Frontal cortex (tissue), 4 donors: ENCODE data around the gene LRP1. TPM values are rescaled to one million over a fixed set of nuclear protein-coding genes. Genes with fewer than 3 reads are reported as not detected.

Source experiments
- DNase-seq, 2 donors: peaks; one replicate each; pipeline ENCODE4 v3.0.0; 2012; ENCODE audit warnings: low spot score in 2 of 2
- FAIRE-seq: peaks from 2 replicates; lab custom pipeline; 2012; peaks lifted over from hg19 to GRCh38; lab: Jason Lieb, UNC
- total RNA-seq: library from RNA; depleted of rRNA; stranded (reverse); fragments of >200 nt; gene quantifications from one replicate; pipeline ENCODE4 v1.2.3, GENCODE V29; 2014
- donor health status: control.
- donor health status: control.
- donor health status: control.

The LRP1 gene
- total RNA-seq, 1 donor from 2014 or later: 63.2 TPM

- DNase-seq (no peak), FAIRE-seq (no peak)
These were observed 1.6 kb downstream of the LRP1 start for GRCh38 chr12:57129889-57130288.

DNA sequence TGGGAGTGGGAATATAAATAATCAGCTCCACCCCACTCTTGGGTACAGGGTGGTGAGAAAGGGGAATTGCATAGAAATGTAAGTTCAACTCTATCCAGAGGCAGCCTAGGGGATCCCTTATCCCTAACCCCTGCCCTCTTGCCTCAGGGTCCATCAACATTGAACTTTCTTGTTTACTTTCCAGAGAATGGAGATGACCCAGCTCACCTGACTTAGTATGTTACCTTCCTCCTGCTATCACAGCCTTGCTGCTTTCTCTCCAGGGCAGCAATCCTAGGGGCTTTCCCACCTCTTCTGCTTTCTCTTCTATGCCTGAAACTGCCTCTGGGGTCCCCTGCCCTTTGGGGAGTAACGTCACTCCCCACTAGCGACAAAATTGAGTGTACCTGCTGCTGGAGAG is 2.7 kb downstream of the LRP1 start:
- peak in 1 of 2 donors; percentile 4 for DNase-seq
- FAIRE-seq: no peak

DNA sequence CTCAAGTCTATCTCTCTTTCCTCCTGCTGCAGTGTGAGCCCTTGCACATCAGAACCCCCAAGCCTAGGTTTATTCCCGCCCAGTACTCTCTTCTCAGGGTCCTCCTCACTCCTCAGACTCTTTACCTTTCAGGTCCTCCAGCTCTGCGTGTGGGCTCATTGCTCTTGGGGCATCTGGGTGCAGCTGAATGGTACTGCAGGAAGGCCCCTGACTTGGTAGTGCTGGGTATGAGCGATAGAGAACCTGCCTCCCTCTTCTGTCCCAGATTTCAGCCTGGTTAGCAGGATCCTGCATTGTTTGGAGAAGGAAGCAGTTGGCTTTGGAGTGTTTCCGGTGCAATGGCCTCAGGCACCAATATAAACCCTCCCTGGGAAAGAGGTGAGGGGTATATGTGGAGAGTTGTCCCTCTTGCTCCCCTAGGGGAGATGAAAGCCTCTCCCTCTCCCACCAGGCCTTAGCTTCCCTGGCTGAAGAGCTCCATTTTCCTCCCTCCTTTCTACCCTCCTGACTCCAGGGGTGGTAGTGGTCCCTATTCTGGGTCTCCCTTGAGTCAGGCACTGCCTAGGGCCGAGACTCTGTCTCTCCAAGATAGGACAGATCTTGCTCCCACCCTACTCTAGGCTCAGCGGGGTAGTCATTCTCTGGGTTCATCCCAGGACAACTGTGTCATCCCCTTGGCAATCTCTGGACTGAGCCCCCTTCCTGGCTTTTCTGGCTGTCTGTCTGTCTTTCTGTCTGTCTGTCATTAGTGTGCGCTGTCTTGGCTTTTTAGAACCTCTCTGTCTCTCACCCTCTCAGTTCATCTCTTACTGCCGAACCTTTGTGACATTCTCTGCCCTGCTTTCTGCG is 3.8 kb downstream of the LRP1 start:
- peak in 1 of 2 donors; percentile 31 for DNase-seq
- FAIRE-seq: no peak

- peak in 1 of 2 donors; percentile 8 for DNase-seq
- no peak for FAIRE-seq
These were observed 4.8 kb downstream of the LRP1 start for GRCh38 chr12:57133013-57133569.

- peak in 1 of 2 donors; percentile 41 for DNase-seq
- no peak for FAIRE-seq
These were observed 5.6 kb downstream of the LRP1 start for GRCh38 chr12:57133916-57134315.

DNA sequence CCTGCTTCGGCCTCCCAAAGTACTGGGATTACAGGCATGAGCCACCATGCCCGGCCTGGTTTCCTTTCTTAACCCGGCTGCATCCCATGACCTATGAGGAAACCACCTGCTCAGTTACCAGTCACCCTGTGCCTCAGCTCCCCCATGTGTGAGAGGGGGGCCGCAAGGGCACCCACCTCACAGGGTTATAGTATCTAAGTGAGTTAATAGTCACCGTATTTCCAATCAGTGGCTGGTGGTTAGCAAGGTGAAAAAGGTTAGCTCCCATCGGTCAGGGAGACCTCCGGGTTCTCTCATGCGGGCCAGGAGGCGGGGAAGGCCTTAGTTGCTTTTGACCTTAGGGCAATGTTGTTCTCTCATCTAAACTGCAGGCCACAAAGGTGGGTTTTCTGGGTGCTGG is 6.7 kb downstream of the LRP1 start:
- no peak for FAIRE-seq
- DNase-seq: peak in 1 of 2 donors; percentile 7

DNA sequence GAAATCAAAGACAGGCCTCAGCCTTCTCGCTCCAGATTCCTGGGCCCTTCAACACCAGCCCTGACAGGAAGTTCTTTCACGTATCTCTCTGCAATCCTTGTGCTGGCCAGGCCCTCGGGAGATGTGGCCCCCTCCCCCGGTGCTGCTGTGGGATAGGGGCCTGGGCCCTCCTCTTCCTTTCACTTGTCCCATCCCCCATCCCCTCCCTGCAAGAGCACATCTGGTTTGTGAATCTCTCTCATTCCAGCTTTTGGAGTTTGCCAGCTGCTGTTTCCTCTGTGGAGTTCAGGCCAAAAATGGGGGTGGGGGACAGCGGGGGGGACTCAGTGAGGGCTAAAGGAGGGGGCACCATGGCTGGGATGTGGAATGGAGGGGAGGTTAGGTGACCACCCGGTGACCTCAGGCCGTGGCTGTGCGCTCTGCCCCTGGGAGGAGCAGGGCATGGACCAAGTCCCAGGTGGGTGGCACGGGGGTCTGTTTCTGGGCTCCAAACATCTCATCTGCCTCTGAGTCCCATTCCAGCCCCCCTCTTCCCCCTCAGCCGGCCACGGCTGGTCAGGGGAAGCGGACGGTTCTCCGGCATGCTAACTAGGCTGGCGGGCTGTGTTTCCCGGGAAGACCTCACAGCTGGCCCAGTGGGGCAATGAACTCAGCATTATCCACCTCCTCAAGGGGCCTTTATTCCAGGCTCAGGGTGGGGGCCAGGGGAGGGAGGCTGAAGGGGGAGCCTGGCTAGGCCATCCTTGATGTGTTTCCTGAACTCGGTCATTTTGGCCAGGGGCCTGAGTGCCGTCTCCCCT is 7.4 kb downstream of the LRP1 start:
- peak in 1 of 2 donors; percentile 65 for DNase-seq
- no peak for FAIRE-seq

GRCh38 chr12:57138526-57139272 is 10.4 kb downstream of the LRP1 start:
- FAIRE-seq (no peak), DNase-seq (no peak)

DNA sequence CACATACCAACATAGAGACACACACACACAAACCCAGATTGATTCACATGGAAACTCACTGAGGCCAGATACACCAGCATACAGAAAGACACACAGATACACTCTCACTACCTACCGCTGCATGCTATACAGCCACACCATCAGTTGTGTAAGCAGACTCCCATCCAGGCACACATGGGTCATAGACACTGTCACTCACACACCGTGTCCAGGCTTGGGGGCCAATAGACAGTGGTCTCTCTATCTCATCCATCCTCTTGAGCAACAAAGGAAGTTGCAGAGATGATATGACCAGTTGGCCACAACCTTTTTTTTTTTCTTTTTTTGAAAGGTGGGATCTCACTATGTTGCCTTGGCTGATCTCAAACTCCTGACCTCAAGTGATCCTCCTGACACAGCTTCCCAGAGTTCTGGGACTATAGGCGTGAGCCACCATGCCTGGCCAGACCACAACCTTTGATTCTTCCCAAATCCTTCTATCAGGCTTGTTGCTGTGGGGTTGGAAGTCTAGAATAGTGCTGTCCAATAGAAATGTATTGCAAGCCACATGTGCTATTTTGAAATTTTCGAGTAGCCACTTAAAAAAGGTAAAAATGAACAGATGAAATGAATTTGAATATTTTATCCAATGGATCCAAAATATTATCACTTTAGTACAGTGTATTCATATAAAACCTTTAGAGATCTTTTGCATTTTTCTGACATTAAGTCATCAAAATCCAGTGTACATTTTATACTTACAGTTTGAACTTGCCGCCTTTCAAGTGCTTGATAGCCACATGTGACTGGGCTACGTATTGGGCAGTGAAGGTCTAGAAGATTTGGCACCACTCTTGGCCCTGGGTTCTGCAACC is 11.7 kb downstream of the LRP1 start:
- FAIRE-seq: no peak
- no peak for DNase-seq

GRCh38 chr12:57141249-57141648 is 13.0 kb downstream of the LRP1 start:
- no peak for FAIRE-seq

DNA sequence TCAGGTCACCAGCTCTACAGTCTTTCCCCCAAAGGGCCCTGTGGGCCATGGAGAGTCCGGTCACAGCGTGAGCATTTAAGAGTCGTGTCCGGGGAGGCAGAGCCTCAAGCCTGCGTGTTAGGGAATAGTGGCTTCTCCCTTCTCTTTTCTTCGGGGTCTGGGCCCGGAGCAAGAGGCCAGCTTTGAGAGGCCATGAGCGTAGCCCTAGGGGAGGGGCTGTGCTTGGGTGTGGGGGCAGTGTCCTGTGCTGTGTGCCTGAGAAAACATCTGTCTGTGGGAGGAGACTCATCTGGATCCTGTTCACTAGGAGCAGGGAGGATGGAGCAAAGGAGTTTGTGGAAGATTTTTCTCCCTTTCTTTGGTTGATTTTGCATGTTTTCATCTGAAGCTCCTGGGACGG is 13.8 kb downstream of the LRP1 start:
- DNase-seq: no peak
- FAIRE-seq: no peak

More at GRCh38 chr12:57141249-57141648, 13.0 kb downstream of the LRP1 start:
- no peak for DNase-seq

DNA sequence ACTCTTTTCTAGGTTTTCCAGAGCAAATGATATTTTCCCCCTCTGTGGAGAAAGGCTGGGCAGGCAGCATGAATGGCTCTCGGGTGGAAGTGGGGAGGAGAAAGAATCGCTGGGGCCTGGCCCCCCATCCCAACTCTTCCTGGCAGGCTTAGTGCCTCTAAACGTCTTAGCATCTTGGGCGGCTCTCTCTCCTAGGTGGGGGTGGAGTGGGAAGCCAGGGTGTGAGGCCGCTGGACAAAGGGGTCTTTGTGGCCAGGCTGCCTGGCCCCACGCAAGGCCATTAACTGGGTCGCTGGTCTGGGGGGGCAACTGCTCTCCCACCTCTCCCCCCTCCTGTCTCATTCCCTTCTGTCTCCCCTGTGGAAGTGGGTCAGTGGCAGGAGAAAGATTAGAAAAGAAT is 14.4 kb downstream of the LRP1 start:
- FAIRE-seq: no peak
- no peak for DNase-seq

DNA sequence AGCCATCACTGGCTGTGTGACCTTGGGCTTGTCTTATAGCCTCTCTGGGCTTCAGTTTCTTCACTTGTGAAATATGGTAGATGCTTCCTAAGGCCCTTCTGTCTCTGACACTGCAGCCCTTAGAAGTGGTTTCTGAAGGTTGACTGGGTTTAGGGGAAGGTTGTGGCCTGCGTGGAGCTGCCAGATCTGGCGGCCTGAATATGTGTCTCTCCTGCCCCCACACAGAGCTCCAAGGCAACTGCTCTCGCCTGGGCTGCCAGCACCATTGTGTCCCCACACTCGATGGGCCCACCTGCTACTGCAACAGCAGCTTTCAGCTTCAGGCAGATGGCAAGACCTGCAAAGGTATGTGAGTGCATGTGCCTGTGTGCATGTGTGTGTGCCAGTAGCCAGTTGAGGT is 15.2 kb downstream of the LRP1 start:
- DNase-seq (no peak), FAIRE-seq (no peak)

GRCh38 chr12:57145460-57146059 is 17.3 kb downstream of the LRP1 start:
- FAIRE-seq (no peak), DNase-seq (no peak)

DNA sequence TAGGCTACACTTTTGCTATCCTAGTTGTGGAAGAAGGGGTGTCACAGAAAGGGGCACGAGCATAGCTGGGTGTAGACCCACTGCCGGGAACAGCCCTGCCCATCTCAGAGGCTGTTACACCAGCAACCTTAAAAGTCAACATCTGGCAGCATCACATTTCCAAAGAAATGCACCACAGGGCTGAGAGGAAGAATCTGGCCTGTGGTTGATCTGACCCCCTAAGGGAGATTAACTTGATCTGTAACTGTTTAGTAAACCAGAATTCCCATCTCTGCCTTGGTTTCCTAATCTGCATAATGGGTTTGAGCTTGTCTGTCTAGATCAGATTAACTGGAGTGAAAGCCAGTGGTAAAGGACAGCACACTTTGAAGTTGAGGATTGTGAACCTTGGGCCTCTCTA is 17.8 kb downstream of the LRP1 start:
- DNase-seq (no peak), FAIRE-seq (no peak)

DNA sequence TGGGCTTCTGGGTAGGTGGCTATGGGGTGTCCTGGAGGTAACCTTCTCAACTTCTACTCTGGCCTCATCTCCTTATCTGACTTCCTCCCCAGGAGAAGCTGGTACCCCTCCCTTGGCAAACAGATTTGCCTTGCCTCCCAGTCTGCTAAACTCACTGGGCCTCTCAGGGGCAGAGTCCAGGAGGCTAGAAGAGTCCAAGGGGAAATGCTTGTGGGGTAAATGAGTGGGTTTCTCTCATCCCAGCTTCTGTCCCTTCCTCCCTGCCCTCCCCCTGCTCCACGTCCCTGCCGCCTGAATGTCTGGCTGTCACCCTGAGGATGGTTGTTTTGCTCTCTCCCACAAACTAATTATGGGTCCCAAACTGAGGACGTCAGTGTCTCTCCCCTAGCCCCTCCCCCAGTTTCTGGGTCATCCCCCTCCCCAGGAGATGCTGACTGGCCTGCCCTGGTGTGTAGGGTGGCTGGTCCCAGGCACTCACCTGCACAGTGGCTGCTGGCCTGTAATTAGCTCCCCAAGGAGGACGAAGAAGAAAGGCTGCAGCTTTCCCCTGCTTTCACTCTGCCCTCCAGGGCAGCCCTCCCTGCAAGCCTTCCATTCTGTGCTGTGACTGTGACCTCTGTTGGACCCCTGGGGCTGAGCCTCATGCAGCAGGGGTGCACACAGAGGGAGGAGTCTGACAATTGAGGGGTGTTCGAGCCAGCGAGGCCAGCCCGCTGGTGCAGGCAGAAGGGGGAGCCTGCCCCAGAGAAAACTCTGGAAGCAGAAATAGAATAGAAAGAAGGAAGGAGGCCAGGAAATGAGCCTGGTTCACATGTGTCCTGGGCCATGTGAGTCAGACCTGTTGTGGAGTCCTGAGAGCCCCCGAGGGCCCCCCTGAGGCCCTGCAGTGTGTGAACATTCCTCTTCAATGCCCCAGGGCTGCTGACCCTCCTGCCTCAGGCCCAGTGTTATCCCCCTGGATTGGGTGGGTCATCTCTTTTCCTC is 19.0 kb downstream of the LRP1 start, which contains the start of gene LRP1-AS:
TSS of gene LRP1-AS (minus strand) at position 659 of the 984 bp plus-strand sequence.
- DNase-seq: no peak
- FAIRE-seq: no peak

GRCh38 chr12:57148469-57149244 is 20.4 kb downstream of the LRP1 start:
- no peak for FAIRE-seq
- DNase-seq: no peak
